ENCODE measurements around the gene IL25. TPM values are rescaled to one million over a fixed set of nuclear protein-coding genes. Genes with fewer than 3 reads are reported as not detected.

Gene IL25
- total RNA-seq, 6 donors from 2014 or later: not detected

DNA sequence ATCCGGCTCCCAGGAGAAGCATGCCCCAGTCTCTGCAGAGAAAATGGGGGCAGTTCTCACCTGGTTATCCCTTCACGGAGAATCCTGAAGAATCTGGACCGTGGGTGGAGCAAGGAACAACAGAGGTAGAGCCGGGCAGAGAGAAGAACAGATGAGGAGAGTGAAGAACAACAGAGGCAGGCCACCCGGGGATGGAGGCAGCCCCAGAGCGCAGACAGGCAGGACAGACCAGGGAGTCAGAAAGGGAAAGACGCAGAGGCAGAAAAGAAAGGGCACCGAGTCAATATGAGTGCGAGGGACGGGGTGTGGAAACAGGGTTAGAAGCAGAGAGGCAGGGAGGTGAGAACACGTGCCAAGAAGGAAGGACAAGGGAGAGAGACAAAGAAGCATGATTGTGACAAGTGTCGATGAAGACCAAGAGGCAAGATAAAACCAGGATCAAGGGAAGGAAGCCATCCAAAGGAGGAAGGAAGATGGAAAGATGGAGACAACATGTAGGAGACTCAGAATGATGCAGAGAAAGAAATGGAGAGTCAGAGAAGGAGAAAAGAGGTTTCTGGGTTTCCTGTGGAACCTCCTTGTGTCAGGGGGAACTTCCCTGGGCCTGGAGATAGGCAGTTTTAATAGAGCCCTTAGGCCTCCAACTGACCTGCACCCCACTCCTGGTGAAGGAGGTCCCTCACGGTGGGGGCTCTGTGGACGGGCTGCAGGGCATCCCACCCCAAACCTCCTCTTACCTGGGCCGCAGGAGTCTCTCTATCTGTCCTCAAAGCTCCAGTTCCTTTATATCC lies 35.1 kb downstream of the IL25 start, which contains the start of gene MYH6:
Gene MYH6, minus strand, starts transcription at position 758 of the 791 bp plus-strand sequence. CDS start 1,050 bp downstream, outside the sequence.
- DNase-seq: no peak
- no peak within 1 kb of the TSS for H3K4me3 ChIP-seq
- no peaks in the 10 kb centered on the region for H3K9me3 ChIP-seq
- no peak within 1 kb of the TSS for H3K27ac ChIP-seq
- no peaks in the 10 kb centered on the region for H3K4me1 ChIP-seq
- no peak for TF ChIP-seq POLR2A (IDR thresholded peaks at IDR 0.05)
- TF ChIP-seq, protein P1, sequence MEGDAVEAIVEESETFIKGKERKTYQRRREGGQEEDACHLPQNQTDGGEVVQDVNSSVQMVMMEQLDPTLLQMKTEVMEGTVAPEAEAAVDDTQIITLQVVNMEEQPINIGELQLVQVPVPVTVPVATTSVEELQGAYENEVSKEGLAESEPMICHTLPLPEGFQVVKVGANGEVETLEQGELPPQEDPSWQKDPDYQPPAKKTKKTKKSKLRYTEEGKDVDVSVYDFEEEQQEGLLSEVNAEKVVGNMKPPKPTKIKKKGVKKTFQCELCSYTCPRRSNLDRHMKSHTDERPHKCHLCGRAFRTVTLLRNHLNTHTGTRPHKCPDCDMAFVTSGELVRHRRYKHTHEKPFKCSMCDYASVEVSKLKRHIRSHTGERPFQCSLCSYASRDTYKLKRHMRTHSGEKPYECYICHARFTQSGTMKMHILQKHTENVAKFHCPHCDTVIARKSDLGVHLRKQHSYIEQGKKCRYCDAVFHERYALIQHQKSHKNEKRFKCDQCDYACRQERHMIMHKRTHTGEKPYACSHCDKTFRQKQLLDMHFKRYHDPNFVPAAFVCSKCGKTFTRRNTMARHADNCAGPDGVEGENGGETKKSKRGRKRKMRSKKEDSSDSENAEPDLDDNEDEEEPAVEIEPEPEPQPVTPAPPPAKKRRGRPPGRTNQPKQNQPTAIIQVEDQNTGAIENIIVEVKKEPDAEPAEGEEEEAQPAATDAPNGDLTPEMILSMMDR (IDR thresholded peaks at IDR 0.05): no peak
- TF ChIP-seq EP300 (IDR thresholded peaks at IDR 0.05): no peak
- no peak for TF ChIP-seq POLR2AphosphoS5 (IDR thresholded peaks at IDR 0.05)
- no peaks in the 10 kb centered on the region for H3K36me3 ChIP-seq
- no peak for ATAC-seq (ENCODE audit: low FRiP score in 2 of 2)
- 76% methylated on average over 14 to 15 of the region's 15 CpGs for WGBS, 2 donors
- no peaks in the 10 kb centered on the region for H3K27me3 ChIP-seq

DNA sequence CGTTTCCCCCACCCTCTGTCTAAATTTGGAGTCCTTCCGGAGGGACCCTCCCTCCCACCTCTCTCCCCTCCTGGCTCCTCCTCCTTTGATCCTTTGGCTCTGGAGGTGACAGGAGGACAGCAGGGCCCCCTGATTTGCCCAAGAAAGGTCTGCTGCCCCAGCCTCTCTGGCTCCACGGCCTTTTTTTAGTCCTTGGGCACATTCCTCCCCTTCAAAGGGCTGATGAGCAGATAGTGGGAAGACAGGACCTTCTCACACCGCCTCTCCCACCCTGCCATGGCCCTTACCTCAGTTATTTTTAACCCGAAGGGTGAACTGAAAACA lies 35.7 kb downstream of the IL25 start:
- no peak for TF ChIP-seq POLR2A (IDR thresholded peaks at IDR 0.05)
- TF ChIP-seq, protein P1 (IDR thresholded peaks at IDR 0.05): no peak
- no peak for TF ChIP-seq POLR2AphosphoS5 (IDR thresholded peaks at IDR 0.05)
- no peak for TF ChIP-seq EP300 (IDR thresholded peaks at IDR 0.05)
- Histone ChIP-seq H3K36me3 (no peaks in the 10 kb centered on the region), H3K27ac (no peak overlapping the region), H3K9me3 (no peaks in the 10 kb centered on the region), H3K4me3 (no peak overlapping the region), H3K27me3 (no peaks in the 10 kb centered on the region), H3K4me1 (no peaks in the 10 kb centered on the region)
- 47 to 49% methylated on average over 5 of the region's 5 CpGs for WGBS, 2 donors
- no peak for ATAC-seq (ENCODE audit: low FRiP score in 2 of 2)
- DNase-seq: no peak

DNA sequence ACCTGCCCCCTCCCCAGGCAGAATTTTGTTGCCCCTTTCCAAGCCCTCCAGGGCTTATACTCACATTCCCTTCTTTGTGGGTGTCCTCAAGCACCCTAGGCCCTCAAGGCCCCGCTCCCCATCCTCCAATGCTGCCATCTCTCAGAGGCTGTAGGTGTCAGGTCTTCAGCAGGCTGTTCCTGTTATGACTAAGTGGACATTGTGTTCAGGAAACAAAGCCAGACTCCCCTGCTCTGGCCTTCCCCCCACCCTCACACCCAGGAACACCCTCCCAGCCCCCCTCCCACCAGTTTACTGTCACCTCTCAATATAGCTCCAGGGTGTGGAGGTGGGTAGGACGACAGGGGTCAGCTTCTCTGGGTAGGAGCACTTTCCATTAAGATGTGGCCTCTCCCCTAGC lies 36.9 kb downstream of the IL25 start:
- no peaks in the 10 kb centered on the region for H3K9me3 ChIP-seq
- no peaks in the 10 kb centered on the region for H3K36me3 ChIP-seq
- WGBS, 2 donors: 61 to 91% methylated on average over 1 to 2 of the region's 2 CpGs
- no peak for TF ChIP-seq POLR2AphosphoS5 (IDR thresholded peaks at IDR 0.05)
- TF ChIP-seq EP300 (IDR thresholded peaks at IDR 0.05): no peak
- TF ChIP-seq POLR2A (IDR thresholded peaks at IDR 0.05): no peak
- TF ChIP-seq, protein P1 (IDR thresholded peaks at IDR 0.05): no peak
- no peaks in the 10 kb centered on the region for H3K27me3 ChIP-seq
- ATAC-seq (ENCODE audit: low FRiP score in 2 of 2) (no peak), DNase-seq (no peak)
- no peaks in the 10 kb centered on the region for H3K4me1 ChIP-seq
- no peak overlapping the region for H3K27ac ChIP-seq
- H3K4me3 ChIP-seq: no peak overlapping the region

DNA sequence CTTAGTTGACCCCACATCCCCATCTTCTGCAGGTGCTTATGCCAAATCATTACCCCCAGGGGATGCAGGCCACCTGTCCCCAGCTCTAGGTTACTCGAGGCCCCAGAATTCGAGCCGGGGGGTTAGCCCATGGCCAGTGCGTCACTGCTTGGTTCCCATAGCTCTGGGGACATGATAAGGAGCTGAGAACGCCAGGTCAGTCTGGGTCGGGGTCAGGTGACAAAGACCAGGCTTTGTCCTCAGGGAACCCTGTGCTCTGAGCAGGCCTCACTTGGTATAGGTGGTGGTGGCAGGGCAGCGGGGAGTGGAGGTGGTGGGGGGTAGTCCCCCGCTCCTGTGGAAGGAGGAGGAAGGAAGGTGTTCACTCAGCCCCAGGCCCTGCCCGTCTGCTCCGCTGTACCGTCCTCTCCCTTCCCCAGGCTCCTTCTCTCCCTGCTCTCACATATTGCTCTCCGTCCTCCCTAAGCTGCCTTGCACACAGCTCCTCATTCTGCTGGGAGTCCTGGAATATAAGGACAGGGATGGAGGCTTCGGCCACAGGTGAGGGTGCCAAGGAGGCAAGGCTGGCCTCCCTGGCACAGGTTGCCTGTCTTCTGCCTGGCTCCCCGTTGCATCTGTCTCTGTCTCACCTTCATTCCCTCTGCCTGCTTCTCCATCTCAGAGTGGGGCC lies 37.5 kb downstream of the IL25 start:
- no peak for ATAC-seq (ENCODE audit: low FRiP score in 2 of 2)
- Histone ChIP-seq H3K27ac (no peak overlapping the region), H3K9me3 (no peaks in the 10 kb centered on the region), H3K27me3 (no peaks in the 10 kb centered on the region), H3K36me3 (no peaks in the 10 kb centered on the region), H3K4me1 (no peaks in the 10 kb centered on the region), H3K4me3 (no peak overlapping the region)
- DNase-seq: no peak
- 83 to 92% methylated on average over 8 to 14 of the region's 14 CpGs for WGBS, 2 donors
- TF ChIP-seq, protein P1 (IDR thresholded peaks at IDR 0.05): no peak
- TF ChIP-seq EP300 (IDR thresholded peaks at IDR 0.05) (no peak), POLR2A (IDR thresholded peaks at IDR 0.05) (no peak), POLR2AphosphoS5 (IDR thresholded peaks at IDR 0.05) (no peak)

All from upper lobe of left lung (tissue), 6 donors.